ENCODE data around the gene MYO5C.

MYO5C gene

GRCh38 chr15:52207191-52207590, 88.4 kb downstream of the MYO5C start:
- DNase-seq (ENCODE audit: low read depth), result no peak
- no peak overlapping the region for H3K4me3 ChIP-seq (ENCODE audit: low read depth, low read length)
- TF ChIP-seq CTCF (IDR thresholded peaks at IDR 0.05; ENCODE audit: low read depth, low read length, missing control alignments), result no peak

GRCh38 chr15:52206446-52206845, 89.2 kb downstream of the MYO5C start:
- no peak for TF ChIP-seq CTCF (IDR thresholded peaks at IDR 0.05; ENCODE audit: low read depth, low read length, missing control alignments)
- H3K4me3 ChIP-seq (ENCODE audit: low read depth, low read length), result no peak overlapping the region
- DNase-seq (ENCODE audit: low read depth), result no peak

- no peak overlapping the region for H3K4me3 ChIP-seq (ENCODE audit: low read depth, low read length)
- no peak for DNase-seq (ENCODE audit: low read depth)
- no peak for TF ChIP-seq CTCF (IDR thresholded peaks at IDR 0.05; ENCODE audit: low read depth, low read length, missing control alignments)
Measured at GRCh38 chr15:52204657-52205056, 90.9 kb downstream of the MYO5C start.

GRCh38 chr15:52200831-52201365, 94.7 kb downstream of the MYO5C start:
- DNase-seq (ENCODE audit: low read depth), result no peak
- TF ChIP-seq CTCF (IDR thresholded peaks at IDR 0.05; ENCODE audit: low read depth, low read length, missing control alignments), result no peak
- H3K4me3 ChIP-seq (ENCODE audit: low read depth, low read length), result no peak overlapping the region

GRCh38 chr15:52199271-52199670, 96.3 kb downstream of the MYO5C start:
- no peak for TF ChIP-seq CTCF (IDR thresholded peaks at IDR 0.05; ENCODE audit: low read depth, low read length, missing control alignments)
- DNase-seq (ENCODE audit: low read depth), result no peak
- H3K4me3 ChIP-seq (ENCODE audit: low read depth, low read length), result no peak overlapping the region

- no peak overlapping the region for H3K4me3 ChIP-seq (ENCODE audit: low read depth, low read length)
- TF ChIP-seq CTCF (IDR thresholded peaks at IDR 0.05; ENCODE audit: low read depth, low read length, missing control alignments), result no peak
- DNase-seq (ENCODE audit: low read depth), result no peak
Measured at GRCh38 chr15:52196891-52197290, 98.7 kb downstream of the MYO5C start.

GRCh38 chr15:52193791-52194190, 101.8 kb downstream of the MYO5C start:
- no peak for TF ChIP-seq CTCF (IDR thresholded peaks at IDR 0.05; ENCODE audit: low read depth, low read length, missing control alignments)
- no peak overlapping the region for H3K4me3 ChIP-seq (ENCODE audit: low read depth, low read length)
- DNase-seq (ENCODE audit: low read depth), result no peak
